ENCODE data around the gene ARFGEF3. TPM values are rescaled to one million over a fixed set of nuclear protein-coding genes. Genes with fewer than 3 reads are reported as not detected.

The ARFGEF3 gene
- total RNA-seq, 3 donors from 2014 or later (not counting 1 experiment from before 2014, with no cell fraction given): 0.05 to 0.09 TPM; not detected in 1

- no peak for DNase-seq
- intact Hi-C loops (cut with micrococcal nuclease): no loop called here
- no peak overlapping the region for H3K27ac Mint-ChIP-seq
These were observed 41.8 kb upstream of the ARFGEF3 start for GRCh38 chr6:138119976-138120375.

DNA sequence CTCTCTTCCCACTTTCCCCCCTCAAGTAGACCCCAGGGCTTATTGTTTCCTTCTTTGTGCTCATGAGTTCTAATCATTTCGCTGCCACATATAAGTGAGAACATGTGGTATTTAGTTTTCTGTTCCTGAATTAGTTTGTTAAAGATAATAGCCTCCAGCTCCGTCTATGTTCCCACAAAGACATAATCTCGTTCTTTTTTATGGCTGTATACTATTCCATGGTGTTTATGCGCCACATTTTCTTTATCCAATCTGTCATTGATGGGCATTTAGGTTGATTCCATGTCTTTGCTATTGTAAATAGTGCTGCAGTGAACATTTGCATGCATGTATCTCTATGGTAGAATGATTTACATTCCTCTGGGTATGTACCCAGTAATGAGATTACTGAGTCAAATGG, 37.6 kb upstream of the ARFGEF3 start:
- TF ChIP-seq CTCF (IDR thresholded peaks at IDR 0.05): no peak
- no peak overlapping the region for H3K4me3 ChIP-seq (ENCODE audit: low read length)
- Mint-ChIP-seq H3K4me1 (no peaks in the 10 kb centered on the region), H3K4me3 (no peak overlapping the region), H3K27me3 (ENCODE audit: low read depth in 2 of 2) (peaks cover 34 to 43% of the 10 kb centered on the region in 2 donors), H3K9me3 (no peaks in the 10 kb centered on the region), H3K27ac (no peak overlapping the region), H3K36me3 (no peaks in the 10 kb centered on the region)
- WGBS (ENCODE audit: insufficient coverage): 88% methylated on average over 3 of the region's 4 CpGs
- ATAC-seq (no peak), DNase-seq (no peak)
- H3K27me3 ChIP-seq (ENCODE audit: control insufficient read depth, insufficient read depth, low read length): peaks cover 3% of the 10 kb centered on the region
- H3K27ac ChIP-seq (ENCODE audit: low read length): no peak overlapping the region
- H3K9me3 ChIP-seq (ENCODE audit: control insufficient read depth, insufficient read depth, low read length): no peaks in the 10 kb centered on the region
- H3K36me3 ChIP-seq (ENCODE audit: control insufficient read depth, insufficient read depth, low read length): no peaks in the 10 kb centered on the region
- intact Hi-C loops (cut with micrococcal nuclease): no loop called here
- no peaks in the 10 kb centered on the region for H3K4me1 ChIP-seq (ENCODE audit: control insufficient read depth, insufficient read depth, low read length)

More at GRCh38 chr6:138119976-138120375, 41.8 kb upstream of the ARFGEF3 start:
- H3K9me3 Mint-ChIP-seq: no peaks in the 10 kb centered on the region
- no peaks in the 10 kb centered on the region for H3K36me3 Mint-ChIP-seq
- Histone ChIP-seq H3K4me3 (ENCODE audit: low read length) (no peak overlapping the region), H3K27me3 (ENCODE audit: control insufficient read depth, insufficient read depth, low read length) (peaks cover 3% of the 10 kb centered on the region), H3K27ac (ENCODE audit: low read length) (no peak overlapping the region), H3K9me3 (ENCODE audit: control insufficient read depth, insufficient read depth, low read length) (no peaks in the 10 kb centered on the region), H3K36me3 (ENCODE audit: control insufficient read depth, insufficient read depth, low read length) (no peaks in the 10 kb centered on the region), H3K4me1 (ENCODE audit: control insufficient read depth, insufficient read depth, low read length) (no peaks in the 10 kb centered on the region)
- peaks cover 4 to 5% of the 10 kb centered on the region in 2 donors for H3K4me1 Mint-ChIP-seq
- ATAC-seq: no peak
- H3K27me3 Mint-ChIP-seq (ENCODE audit: low read depth in 2 of 2): peaks cover 31 to 49% of the 10 kb centered on the region in 2 donors
- no peak overlapping the region for H3K4me3 Mint-ChIP-seq
- no peak for TF ChIP-seq CTCF (IDR thresholded peaks at IDR 0.05)

- intact Hi-C loops (cut with micrococcal nuclease): no loop called here
- H3K27me3 Mint-ChIP-seq (ENCODE audit: low read depth in 2 of 2): peaks cover 17 to 27% of the 10 kb centered on the region in 2 donors
- no peak overlapping the region for H3K4me3 Mint-ChIP-seq
- Histone ChIP-seq H3K27ac (ENCODE audit: low read length) (no peak overlapping the region), H3K4me3 (ENCODE audit: low read length) (no peak overlapping the region), H3K27me3 (ENCODE audit: control insufficient read depth, insufficient read depth, low read length) (peaks cover 3% of the 10 kb centered on the region), H3K4me1 (ENCODE audit: control insufficient read depth, insufficient read depth, low read length) (no peaks in the 10 kb centered on the region), H3K36me3 (ENCODE audit: control insufficient read depth, insufficient read depth, low read length) (no peaks in the 10 kb centered on the region), H3K9me3 (ENCODE audit: control insufficient read depth, insufficient read depth, low read length) (no peaks in the 10 kb centered on the region)
- WGBS (ENCODE audit: insufficient coverage): 87% methylated on average over 3 of the region's 3 CpGs
- no peaks in the 10 kb centered on the region for H3K4me1 Mint-ChIP-seq
- no peaks in the 10 kb centered on the region for H3K9me3 Mint-ChIP-seq
- TF ChIP-seq CTCF (IDR thresholded peaks at IDR 0.05): no peak
- no peak for ATAC-seq
- DNase-seq: no peak
- H3K27ac Mint-ChIP-seq: no peak overlapping the region
- H3K36me3 Mint-ChIP-seq: no peaks in the 10 kb centered on the region
These were observed 33.6 kb upstream of the ARFGEF3 start for GRCh38 chr6:138128096-138128495.

- Histone ChIP-seq H3K9me3 (ENCODE audit: control insufficient read depth, insufficient read depth, low read length) (no peaks in the 10 kb centered on the region), H3K36me3 (ENCODE audit: control insufficient read depth, insufficient read depth, low read length) (no peaks in the 10 kb centered on the region), H3K27ac (ENCODE audit: low read length) (no peak overlapping the region), H3K4me1 (ENCODE audit: control insufficient read depth, insufficient read depth, low read length) (no peaks in the 10 kb centered on the region), H3K4me3 (ENCODE audit: low read length) (no peak overlapping the region), H3K27me3 (ENCODE audit: control insufficient read depth, insufficient read depth, low read length) (peaks cover 1% of the 10 kb centered on the region)
- no peak for DNase-seq
- H3K27ac Mint-ChIP-seq: no peak overlapping the region
- no peaks in the 10 kb centered on the region for H3K4me1 Mint-ChIP-seq
- peaks cover 13 to 28% of the 10 kb centered on the region in 2 donors for H3K27me3 Mint-ChIP-seq (ENCODE audit: low read depth in 2 of 2)
- H3K36me3 Mint-ChIP-seq: no peaks in the 10 kb centered on the region
- TF ChIP-seq CTCF (IDR thresholded peaks at IDR 0.05): no peak
- H3K4me3 Mint-ChIP-seq: no peak overlapping the region
- H3K9me3 Mint-ChIP-seq: no peaks in the 10 kb centered on the region
- WGBS (ENCODE audit: insufficient coverage): 93% methylated on average over 8 of the region's 8 CpGs
- ATAC-seq: no peak
- intact Hi-C loops (cut with micrococcal nuclease): no loop called here
These were observed 32.5 kb upstream of the ARFGEF3 start for GRCh38 chr6:138129190-138129589.

Data from natural killer cell (primary cell).